ENCODE results near the gene FGF22. TPM values are rescaled to one million over a fixed set of nuclear protein-coding genes. Genes with fewer than 3 reads are reported as not detected.

The FGF22 gene
- total and polyA plus RNA-seq, 2 of the 8 experiments (the other 6 are each of a cell fraction or from before 2014, with no cell fraction given): 0.44 to 1.7 TPM

GRCh38 chr19:662962-663681, 23.4 kb downstream of the FGF22 start, which contains the start of gene RNF126 (continued):
- TF ChIP-seq PHF8 (conservative IDR thresholded peaks at IDR 0.05; ENCODE audit: low read depth, low read length) (peak; percentile 81), NANOG (IDR thresholded peaks at IDR 0.05; ENCODE audit: insufficient read depth, low read depth, low read length, poor library complexity, severe bottlenecking) (no peak), RXRA (IDR thresholded peaks at IDR 0.05; ENCODE audit: insufficient read depth, low read depth, low read length) (no peak), SIX5 (IDR thresholded peaks at IDR 0.05; ENCODE audit: low read depth, low read length) (no peak), USF2 (IDR thresholded peaks at IDR 0.05; ENCODE audit: low read length) (no peak), CBX8 (IDR thresholded peaks at IDR 0.05; ENCODE audit: borderline replicate concordance, low read depth, low read length) (no peak), TEAD4 (IDR thresholded peaks at IDR 0.05; ENCODE audit: low read depth, low read length) (no peak), CREB1 (IDR thresholded peaks at IDR 0.05) (peak; percentile 52; the same call in 1 of the 2 replicates), SP1 (IDR thresholded peaks at IDR 0.05; ENCODE audit: low read depth, low read length) (peak; percentile 55; the same call in 1 of the 2 replicates), BRCA1 (IDR thresholded peaks at IDR 0.05; ENCODE audit: low read depth, low read length) (no peak), ATF3 (IDR thresholded peaks at IDR 0.05; ENCODE audit: insufficient read depth, low read depth, low read length) (no peak), BACH1 (IDR thresholded peaks at IDR 0.05; ENCODE audit: low read length) (peak; percentile 79), ZNF274 (IDR thresholded peaks at IDR 0.05; ENCODE audit: borderline replicate concordance, extremely low read depth, low read length) (no peak), EP300 (IDR thresholded peaks at IDR 0.05; ENCODE audit: borderline replicate concordance in 1 of 2, low read depth in 2 of 2, low read length in 2 of 2) (no peak), SP2 (IDR thresholded peaks at IDR 0.05; ENCODE audit: low read length) (no peak), CHD2 (IDR thresholded peaks at IDR 0.05; ENCODE audit: low read length) (no peak), SAP30 (IDR thresholded peaks at IDR 0.05; ENCODE audit: insufficient read depth, insufficient replicate concordance, low read length) (no peak), HDAC2 (IDR thresholded peaks at IDR 0.05; ENCODE audit: borderline replicate concordance in 1 of 2, low read depth in 2 of 2, low read length in 2 of 2) (0 out of 4 replicates have a peak, but pooled peaks have one; percentile 21 to 45), CEBPB (IDR thresholded peaks at IDR 0.05; ENCODE audit: low read depth, low read length) (no peak), CHD1 (IDR thresholded peaks at IDR 0.05; ENCODE audit: low read depth, low read length) (no peak), TBP (IDR thresholded peaks at IDR 0.05; ENCODE audit: low read depth, low read length) (no peak), E2F6 (IDR thresholded peaks at IDR 0.05) (no peak), RFX5 (IDR thresholded peaks at IDR 0.05; ENCODE audit: borderline replicate concordance, low read depth, low read length) (no peak)
